B cell (primary cell): Measurements from ENCODE around the gene RIC8A.
A peak's percentile ranks its signal among the peaks of the same experiment; 100 is the strongest.
"Not testable (repeated sequence)": the region's sequence is repeated elsewhere in the genome, so short reads cannot be mapped to it uniquely, and the experiment has no call there.

Experiments
- CTCF ChIP-seq: fragments of 200-600 bp; IDR thresholded peaks from one replicate; pipeline ENCODE4 v1.8.0; 2022; ENCODE audit warnings: antibody characterized with exemption, mild to moderate bottlenecking
- EZH2 ChIP-seq: IDR thresholded peaks from 2 replicates; pipeline ENCODE4 v1.6.1; 2012; ENCODE audit warnings: borderline replicate concordance, low read depth, mild to moderate bottlenecking, moderate library complexity, low read length; ENCODE audit not compliant: insufficient read depth, poor library complexity, severe bottlenecking

GRCh38 chr11:191490-192478, 15.7 kb upstream of the RIC8A start:
- TF ChIP-seq CTCF, result peak; percentile 38
- not testable (repeated sequence) for TF ChIP-seq EZH2
